Stomach (tissue), 4 donors: Measurements from ENCODE around the gene EID2.

ENCODE experiments used
- CTCF ChIP-seq, 7 experiments: fragments of 450-650 bp in 4 of 7; fragments of 200-600 bp in 3 of 7; sonication (generic) in 3 of 7; IDR thresholded peaks; one replicate each; pipeline ENCODE4 v1.5.1; 2016 to 2019; ENCODE audit warnings: antibody characterized with exemption in 7 of 7, control low read depth in 2 of 7, mild to moderate bottlenecking in 1 of 7
- EP300 ChIP-seq: sonication (generic); formaldehyde crosslinking; IDR thresholded peaks from one replicate; pipeline ENCODE4 v1.6.1; 2017; ENCODE audit warnings: antibody characterized with exemption
- POLR2A ChIP-seq, 4 donors: fragments of 450-650 bp; IDR thresholded peaks; one replicate each; pipeline ENCODE4 v1.6.1; 2016; ENCODE audit warnings: antibody characterized with exemption in 4 of 4, control low read depth in 2 of 4, mild to moderate bottlenecking in 1 of 4, moderate library complexity in 1 of 4

- no peak for TF ChIP-seq POLR2A (IDR thresholded peaks at IDR 0.05)
- no peak for TF ChIP-seq CTCF (IDR thresholded peaks at IDR 0.05)
- no peak for TF ChIP-seq EP300
Observed at GRCh38 chr19:39498798-39499642, 40.9 kb downstream of the EID2 start, which contains the start of gene DLL3.
